GM13977 (cell line): ENCODE data around the gene CRB3.
A peak's percentile ranks its signal among the peaks of the same experiment; 100 is the strongest.

Experiments
- DNase-seq: peaks from one replicate; pipeline ENCODE4 v3.0.0; 2012; ENCODE audit warnings: low spot score
- CTCF ChIP-seq: IDR thresholded peaks from 2 replicates; pipeline ENCODE4 v1.5.1; 2012; ENCODE audit warnings: mild to moderate bottlenecking, control low read depth; ENCODE audit not compliant: insufficient read depth; ENCODE audit errors: extremely low read depth, missing control alignments
- in situ Hi-C: fragments of 300-500 bp; cut with MboI; formaldehyde crosslinking; loops from one replicate; pipeline ENCODE4 v1.12.0; 2022; ENCODE audit warnings: low sequenced_read_pairs, low pct_unique_long_range_greater_than_20kb, mixed read lengths, inconsistent platforms; ENCODE audit not compliant: unreplicated experiment

The CRB3 gene

GRCh38 chr19:6489278-6490061, 25.4 kb downstream of the CRB3 start:
- peak; percentile 81 for DNase-seq
- in situ Hi-C loops: no loop called here
- TF ChIP-seq CTCF: no peak

GRCh38 chr19:6490134-6490533, 26.1 kb downstream of the CRB3 start:
- no peak for DNase-seq
- in situ Hi-C loops: no loop called here
- no peak for TF ChIP-seq CTCF

GRCh38 chr19:6491802-6492592, 27.9 kb downstream of the CRB3 start:
- in situ Hi-C loops: no loop called here
- no peak for TF ChIP-seq CTCF

GRCh38 chr19:6494438-6495036, 30.5 kb downstream of the CRB3 start:
- DNase-seq: peak; percentile 9
- in situ Hi-C loops: no loop called here
- TF ChIP-seq CTCF: no peak

More at GRCh38 chr19:6491802-6492592, 27.9 kb downstream of the CRB3 start:
- peak; percentile 6 for DNase-seq

- in situ Hi-C loops: no loop called here
- peak; percentile 6 for DNase-seq
- TF ChIP-seq CTCF: no peak
Measured at GRCh38 chr19:6495947-6496346, 31.9 kb downstream of the CRB3 start.

- DNase-seq: peak; percentile 19
- in situ Hi-C loops: no loop called here
- TF ChIP-seq CTCF: no peak
Measured at GRCh38 chr19:6498294-6499036, 34.4 kb downstream of the CRB3 start.
